ENCODE results near the gene VEZT. TPM values are rescaled to one million over a fixed set of nuclear protein-coding genes. Genes with fewer than 3 reads are reported as not detected.

The VEZT gene
- total and polyA plus RNA-seq, 12 donors: 17.1 to 92.5 (median 73.5) TPM

DNA sequence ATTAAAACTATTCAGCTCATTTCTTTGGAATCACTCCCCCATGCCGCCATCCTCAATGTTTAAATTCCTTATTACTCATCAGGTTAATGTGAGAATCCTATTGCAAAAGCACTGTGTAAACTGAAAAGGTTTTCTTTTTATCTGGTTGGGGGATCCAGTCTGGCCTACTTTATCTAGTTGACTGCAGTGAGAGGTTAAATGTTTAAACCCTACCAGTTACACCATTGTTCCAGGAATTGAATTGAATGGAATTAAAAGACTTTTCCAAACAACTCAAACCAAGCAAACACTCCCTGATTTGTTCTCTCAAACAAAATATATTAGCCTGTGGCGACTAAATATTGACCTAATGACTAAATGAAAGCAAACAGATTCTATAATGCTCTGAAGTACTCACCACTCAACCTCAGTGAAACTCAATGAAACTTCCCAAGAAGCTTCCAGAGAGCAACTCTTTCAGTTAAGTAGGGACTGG is 100.5 kb downstream of the VEZT start:
- Histone ChIP-seq H3K4me1 (peaks cover 0 to 8% (median 0%) of the 10 kb centered on the region in 9 donors), H3K27me3 (no peaks in the 10 kb centered on the region), H3K27ac (no peak overlapping the region), H3K36me3 (no peaks in the 10 kb centered on the region), H3K4me3 (no peak overlapping the region), H3K9me3 (no peaks in the 10 kb centered on the region)
- intact Hi-C loops (cut with DNase I): no loop called here
- TF ChIP-seq, protein P1, sequence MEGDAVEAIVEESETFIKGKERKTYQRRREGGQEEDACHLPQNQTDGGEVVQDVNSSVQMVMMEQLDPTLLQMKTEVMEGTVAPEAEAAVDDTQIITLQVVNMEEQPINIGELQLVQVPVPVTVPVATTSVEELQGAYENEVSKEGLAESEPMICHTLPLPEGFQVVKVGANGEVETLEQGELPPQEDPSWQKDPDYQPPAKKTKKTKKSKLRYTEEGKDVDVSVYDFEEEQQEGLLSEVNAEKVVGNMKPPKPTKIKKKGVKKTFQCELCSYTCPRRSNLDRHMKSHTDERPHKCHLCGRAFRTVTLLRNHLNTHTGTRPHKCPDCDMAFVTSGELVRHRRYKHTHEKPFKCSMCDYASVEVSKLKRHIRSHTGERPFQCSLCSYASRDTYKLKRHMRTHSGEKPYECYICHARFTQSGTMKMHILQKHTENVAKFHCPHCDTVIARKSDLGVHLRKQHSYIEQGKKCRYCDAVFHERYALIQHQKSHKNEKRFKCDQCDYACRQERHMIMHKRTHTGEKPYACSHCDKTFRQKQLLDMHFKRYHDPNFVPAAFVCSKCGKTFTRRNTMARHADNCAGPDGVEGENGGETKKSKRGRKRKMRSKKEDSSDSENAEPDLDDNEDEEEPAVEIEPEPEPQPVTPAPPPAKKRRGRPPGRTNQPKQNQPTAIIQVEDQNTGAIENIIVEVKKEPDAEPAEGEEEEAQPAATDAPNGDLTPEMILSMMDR (IDR thresholded peaks at IDR 0.05): no peak
- WGBS, 2 donors: 92% methylated on average over 2 of the region's 2 CpGs
- DNase-seq (no peak), ATAC-seq (no peak)

DNA sequence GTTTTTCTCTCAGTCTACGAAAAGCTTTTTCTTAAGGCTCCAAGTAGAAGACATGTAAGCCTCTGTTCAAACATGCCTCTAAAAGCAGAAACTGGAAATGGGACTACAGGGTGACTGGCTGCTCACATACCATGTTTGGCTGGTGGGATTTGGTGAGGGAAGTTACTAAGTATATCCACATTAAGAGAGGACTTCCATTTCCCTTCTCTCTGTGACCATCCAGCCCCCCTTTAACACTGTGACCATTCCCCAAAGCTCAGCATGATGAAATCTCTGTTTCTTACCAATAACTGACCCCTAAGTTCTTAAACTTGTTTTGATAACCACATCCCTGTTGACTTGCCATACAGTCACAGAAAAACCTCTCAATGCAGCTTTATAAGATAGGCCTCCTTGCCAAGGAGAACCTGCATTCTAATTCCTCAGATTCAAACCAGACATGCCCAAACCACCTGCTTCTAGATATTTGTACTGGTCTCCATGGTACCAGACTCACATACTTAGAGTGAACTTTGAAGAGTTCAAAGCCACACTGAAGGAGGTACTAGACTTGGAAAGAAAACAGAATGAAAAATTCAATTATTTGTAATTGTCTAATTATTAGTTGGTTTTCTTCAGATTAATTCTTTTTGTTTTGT is 102.2 kb downstream of the VEZT start:
- ATAC-seq (no peak), DNase-seq (no peak)
- Histone ChIP-seq H3K27me3 (no peaks in the 10 kb centered on the region), H3K9me3 (no peaks in the 10 kb centered on the region), H3K4me3 (no peak overlapping the region), H3K27ac (no peak overlapping the region), H3K4me1 (peaks cover 0 to 12% (median 0%) of the 10 kb centered on the region in 9 donors), H3K36me3 (no peaks in the 10 kb centered on the region)
- WGBS, 2 donors: 95 to 96% methylated on average over 1 of the region's 1 CpG
- intact Hi-C loops (cut with DNase I): no loop called here
- TF ChIP-seq, protein P1 (IDR thresholded peaks at IDR 0.05): no peak

DNA sequence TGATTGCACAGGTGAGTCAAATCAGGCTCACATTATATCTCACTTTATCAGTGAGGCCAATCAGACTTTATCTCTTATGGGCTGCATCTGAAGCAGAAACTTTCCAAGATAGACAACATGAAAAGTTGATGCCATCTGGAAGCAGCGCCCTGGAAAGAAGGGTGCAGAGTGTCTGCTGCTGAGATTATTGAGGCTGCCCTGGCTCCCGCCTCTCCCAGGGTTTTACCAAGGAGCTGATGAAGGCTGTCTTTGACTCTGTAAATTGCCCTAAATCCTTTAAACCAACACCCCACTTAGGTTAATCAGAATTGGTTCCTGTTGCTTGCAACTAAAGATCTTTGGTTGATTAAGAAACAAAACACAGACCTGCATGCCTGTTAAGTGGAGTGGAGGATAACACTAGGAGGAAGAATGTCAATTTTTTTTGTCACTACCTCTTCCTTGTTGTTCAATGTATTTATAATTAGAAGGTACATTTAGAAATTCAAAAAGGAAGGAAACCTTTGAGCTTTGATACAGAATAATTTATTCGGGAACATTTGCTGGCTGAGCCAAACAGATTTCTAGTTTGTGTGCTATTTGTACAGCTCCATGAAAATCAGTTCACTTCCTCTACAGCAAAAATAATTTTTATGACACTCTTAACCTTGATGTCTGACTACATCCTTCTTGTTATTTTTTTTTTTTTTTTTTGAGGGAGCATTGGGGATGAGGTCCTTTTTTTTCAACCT is 104.1 kb downstream of the VEZT start:
- Histone ChIP-seq H3K9me3 (no peaks in the 10 kb centered on the region), H3K36me3 (no peaks in the 10 kb centered on the region), H3K4me1 (peaks cover 0 to 12% (median 0%) of the 10 kb centered on the region in 9 donors), H3K27me3 (no peaks in the 10 kb centered on the region), H3K27ac (no peak overlapping the region), H3K4me3 (no peak overlapping the region)
- intact Hi-C loops (cut with DNase I): no loop called here
- WGBS, 2 donors: 76% methylated on average over 3 of the region's 3 CpGs
- TF ChIP-seq, protein P1 (IDR thresholded peaks at IDR 0.05): no peak
- DNase-seq (no peak), ATAC-seq (no peak)

DNA sequence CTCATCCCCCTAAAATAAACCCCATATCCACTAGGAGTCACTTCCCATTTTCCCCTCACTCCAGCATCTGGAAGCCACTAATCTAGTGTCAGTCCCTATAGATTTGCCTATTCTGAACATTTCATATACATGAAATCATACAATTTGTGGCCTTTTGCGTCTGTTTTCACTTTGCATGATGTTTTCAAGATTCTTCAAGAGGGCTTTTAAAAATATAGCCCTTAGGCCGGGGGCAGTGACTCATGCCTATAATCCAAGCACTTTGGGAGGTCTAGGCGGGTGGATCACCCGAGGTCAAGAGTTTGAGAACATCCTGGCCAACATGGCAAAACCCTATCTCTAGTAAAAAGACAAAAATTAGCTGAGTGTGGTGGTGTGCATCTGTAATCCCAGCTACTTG is 104.7 kb downstream of the VEZT start:
- H3K27ac ChIP-seq: no peak overlapping the region
- ATAC-seq: no peak
- DNase-seq: no peak
- 72 to 76% methylated on average over 4 of the region's 4 CpGs for WGBS, 2 donors
- H3K36me3 ChIP-seq: no peaks in the 10 kb centered on the region
- no peaks in the 10 kb centered on the region for H3K27me3 ChIP-seq
- H3K9me3 ChIP-seq: no peaks in the 10 kb centered on the region
- TF ChIP-seq, protein P1 (IDR thresholded peaks at IDR 0.05): no peak
- intact Hi-C loops (cut with DNase I): no loop called here
- H3K4me1 ChIP-seq: peaks cover 0 to 12% (median 0%) of the 10 kb centered on the region in 9 donors
- no peak overlapping the region for H3K4me3 ChIP-seq
